Sigmoid colon (tissue), 3 donors: ENCODE measurements around the gene KRT83.

Experiments used
- POLR2A ChIP-seq, 2 donors: fragments of 450-650 bp; IDR thresholded peaks; one replicate each; pipeline ENCODE4 v1.6.1; 2016; ENCODE audit warnings: antibody characterized with exemption in 2 of 2, mild to moderate bottlenecking in 2 of 2, moderate library complexity in 2 of 2
- TF ChIP-seq, protein P1 (sequence below), 4 experiments: fragments of 450-650 bp in 3 of 4; fragments of 200-600 bp in 1 of 4; IDR thresholded peaks; one replicate each; pipeline ENCODE4 v1.5.1; 2016 to 2019; ENCODE audit warnings: antibody characterized with exemption in 4 of 4, mild to moderate bottlenecking in 3 of 4, moderate library complexity in 2 of 4

DNA sequence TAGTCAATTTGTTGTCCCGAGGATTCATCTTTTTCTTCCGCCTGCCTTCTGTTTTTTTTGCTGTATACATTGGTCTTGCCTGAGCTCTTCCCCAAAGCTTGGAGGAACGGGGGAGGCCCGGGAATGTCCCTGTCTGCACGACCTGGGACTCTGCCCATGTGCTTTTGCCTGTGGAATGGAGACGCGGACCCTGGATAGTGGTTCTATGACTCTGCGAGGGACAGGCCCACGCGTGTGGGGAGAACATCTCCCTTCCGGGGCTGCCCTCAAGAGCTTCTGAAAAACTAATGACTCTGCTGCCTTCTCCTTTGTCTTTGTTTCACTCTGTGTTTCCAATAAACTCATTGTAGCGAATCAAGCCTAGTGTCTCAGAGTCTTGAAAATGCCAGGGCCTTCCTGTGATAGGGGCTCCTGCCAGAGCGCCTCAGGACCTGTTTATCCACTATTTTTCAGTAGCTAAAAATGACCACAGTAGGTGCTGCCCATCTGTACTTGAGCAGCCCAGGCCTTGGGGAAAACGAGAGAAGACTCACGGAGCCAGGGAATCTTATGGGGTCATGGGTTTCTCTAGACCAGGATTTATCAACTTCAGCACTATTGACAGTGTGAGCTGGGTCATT is 12.3 kb downstream of the KRT83 start:
- TF ChIP-seq, protein P1, sequence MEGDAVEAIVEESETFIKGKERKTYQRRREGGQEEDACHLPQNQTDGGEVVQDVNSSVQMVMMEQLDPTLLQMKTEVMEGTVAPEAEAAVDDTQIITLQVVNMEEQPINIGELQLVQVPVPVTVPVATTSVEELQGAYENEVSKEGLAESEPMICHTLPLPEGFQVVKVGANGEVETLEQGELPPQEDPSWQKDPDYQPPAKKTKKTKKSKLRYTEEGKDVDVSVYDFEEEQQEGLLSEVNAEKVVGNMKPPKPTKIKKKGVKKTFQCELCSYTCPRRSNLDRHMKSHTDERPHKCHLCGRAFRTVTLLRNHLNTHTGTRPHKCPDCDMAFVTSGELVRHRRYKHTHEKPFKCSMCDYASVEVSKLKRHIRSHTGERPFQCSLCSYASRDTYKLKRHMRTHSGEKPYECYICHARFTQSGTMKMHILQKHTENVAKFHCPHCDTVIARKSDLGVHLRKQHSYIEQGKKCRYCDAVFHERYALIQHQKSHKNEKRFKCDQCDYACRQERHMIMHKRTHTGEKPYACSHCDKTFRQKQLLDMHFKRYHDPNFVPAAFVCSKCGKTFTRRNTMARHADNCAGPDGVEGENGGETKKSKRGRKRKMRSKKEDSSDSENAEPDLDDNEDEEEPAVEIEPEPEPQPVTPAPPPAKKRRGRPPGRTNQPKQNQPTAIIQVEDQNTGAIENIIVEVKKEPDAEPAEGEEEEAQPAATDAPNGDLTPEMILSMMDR (IDR thresholded peaks at IDR 0.05) = no peak
- TF ChIP-seq POLR2A (IDR thresholded peaks at IDR 0.05) = no peak
